ENCODE measurements around the gene FFAR3.
A peak's percentile ranks its signal among the peaks of the same experiment; 100 is the strongest.

FFAR3 gene, protein sequence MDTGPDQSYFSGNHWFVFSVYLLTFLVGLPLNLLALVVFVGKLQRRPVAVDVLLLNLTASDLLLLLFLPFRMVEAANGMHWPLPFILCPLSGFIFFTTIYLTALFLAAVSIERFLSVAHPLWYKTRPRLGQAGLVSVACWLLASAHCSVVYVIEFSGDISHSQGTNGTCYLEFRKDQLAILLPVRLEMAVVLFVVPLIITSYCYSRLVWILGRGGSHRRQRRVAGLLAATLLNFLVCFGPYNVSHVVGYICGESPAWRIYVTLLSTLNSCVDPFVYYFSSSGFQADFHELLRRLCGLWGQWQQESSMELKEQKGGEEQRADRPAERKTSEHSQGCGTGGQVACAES

DNA sequence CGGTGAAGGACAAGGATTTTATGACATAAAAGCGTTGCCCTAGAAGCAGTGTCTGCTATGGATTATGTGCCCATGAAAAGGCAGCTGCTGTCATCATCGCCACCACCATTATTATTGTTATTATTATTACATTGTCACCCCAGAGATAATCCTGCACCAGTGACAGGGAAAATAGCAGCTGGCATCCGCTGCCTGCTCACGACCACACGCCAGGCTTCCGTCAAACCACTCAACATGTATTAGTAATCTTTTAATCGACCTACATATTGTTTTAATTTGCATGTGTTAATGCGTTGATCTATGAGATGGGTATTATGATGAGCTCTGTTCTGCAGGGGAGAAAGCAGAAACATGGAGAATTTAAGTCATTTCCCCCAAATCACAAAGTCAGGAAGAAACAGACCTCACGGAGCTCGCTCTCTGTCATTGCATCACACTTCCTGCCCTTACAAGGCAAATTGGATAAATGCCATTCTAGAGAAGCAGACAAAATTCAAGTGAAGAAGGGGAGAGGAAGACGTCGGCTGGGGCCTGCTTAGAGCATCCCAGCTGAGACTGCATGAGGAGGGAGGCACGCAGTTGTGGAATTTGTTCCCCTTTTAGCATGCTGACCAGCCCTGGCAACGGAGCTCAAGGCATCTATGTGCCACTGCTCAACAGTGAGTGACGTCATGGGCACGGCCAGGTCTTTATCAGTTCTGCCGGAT is at the start of gene FFAR3:
Gene FFAR3, plus strand, starts transcription at position 594 of the 707 bp plus-strand sequence. CDS start 431 bp downstream, outside the sequence.
- DNase-seq (ENCODE audit: low read depth) = no peak

DNA sequence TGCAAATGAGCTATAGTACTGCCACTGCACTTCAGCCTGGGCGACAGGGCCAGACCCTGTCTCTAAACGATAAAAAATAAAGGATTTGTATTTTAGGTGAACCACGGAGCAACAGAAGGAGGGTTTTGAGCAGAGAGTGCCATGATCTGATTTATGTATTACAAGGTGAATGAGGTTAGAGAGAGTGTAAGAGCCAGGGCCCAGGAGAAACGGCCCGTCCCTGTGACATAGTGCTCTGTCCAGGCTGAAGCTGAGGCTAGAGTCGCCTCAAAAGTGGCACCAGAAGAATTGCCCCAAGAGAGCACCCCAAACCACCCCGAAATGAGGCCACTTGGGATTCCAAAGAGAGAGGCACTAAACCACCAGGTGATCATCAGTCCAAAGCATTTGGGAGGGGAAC is 49.4 kb upstream of the FFAR3 start:
- no peak for DNase-seq (ENCODE audit: low read depth)

DNA sequence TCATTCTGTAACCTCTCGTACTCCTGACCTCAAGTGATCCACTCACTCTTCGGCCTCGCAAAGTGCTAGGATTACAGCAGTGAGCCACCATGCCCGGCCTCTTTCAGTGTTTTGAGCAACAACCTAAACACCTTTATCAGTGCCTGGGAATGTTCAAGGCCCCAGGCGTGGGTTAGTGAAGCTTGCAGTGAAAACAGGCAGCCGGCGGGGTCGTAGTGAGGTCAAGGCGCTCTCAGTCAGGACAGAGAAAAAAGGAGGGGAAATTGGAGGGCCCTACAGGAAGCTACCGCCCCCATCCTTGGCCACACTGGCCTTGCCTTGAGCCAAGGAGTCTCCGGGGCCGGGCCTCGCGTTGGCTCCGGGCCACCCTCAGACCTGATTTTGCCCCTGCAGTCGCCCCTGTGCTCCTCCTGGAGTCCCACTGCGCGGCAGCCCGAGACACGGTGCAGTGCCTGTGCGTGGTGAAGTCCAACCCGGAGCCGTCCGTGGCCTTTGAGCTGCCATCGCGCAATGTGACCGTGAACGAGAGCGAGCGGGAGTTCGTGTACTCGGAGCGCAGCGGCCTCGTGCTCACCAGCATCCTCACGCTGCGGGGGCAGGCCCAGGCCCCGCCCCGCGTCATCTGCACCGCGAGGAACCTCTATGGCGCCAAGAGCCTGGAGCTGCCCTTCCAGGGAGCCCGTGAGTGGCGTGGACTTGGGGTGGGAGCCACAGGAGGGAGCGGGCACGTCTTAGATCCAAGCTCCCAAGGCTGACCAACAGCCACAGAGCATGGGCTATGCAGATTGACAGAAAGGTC is 48.6 kb upstream of the FFAR3 start:
- DNase-seq (ENCODE audit: low read depth) = no peak

DNA sequence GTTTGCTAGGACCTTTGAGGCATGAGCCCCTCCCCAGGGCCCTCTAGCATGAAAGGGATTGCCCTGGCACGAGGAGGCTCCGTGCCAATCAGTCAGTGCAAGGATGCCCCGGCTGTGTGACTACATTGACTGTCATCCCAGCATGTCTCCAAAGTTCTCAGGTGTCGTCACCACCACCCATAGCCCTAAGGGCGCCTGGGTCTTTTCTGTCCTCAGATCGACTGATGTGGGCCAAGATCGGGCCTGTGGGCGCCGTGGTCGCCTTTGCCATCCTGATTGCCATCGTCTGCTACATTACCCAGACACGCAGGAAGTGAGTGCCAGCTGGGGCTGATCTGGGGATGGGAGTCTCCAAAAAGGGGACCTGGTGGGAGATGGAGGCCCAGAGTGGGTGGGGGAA is 47.9 kb upstream of the FFAR3 start:
- DNase-seq (ENCODE audit: low read depth) = no peak

DNA sequence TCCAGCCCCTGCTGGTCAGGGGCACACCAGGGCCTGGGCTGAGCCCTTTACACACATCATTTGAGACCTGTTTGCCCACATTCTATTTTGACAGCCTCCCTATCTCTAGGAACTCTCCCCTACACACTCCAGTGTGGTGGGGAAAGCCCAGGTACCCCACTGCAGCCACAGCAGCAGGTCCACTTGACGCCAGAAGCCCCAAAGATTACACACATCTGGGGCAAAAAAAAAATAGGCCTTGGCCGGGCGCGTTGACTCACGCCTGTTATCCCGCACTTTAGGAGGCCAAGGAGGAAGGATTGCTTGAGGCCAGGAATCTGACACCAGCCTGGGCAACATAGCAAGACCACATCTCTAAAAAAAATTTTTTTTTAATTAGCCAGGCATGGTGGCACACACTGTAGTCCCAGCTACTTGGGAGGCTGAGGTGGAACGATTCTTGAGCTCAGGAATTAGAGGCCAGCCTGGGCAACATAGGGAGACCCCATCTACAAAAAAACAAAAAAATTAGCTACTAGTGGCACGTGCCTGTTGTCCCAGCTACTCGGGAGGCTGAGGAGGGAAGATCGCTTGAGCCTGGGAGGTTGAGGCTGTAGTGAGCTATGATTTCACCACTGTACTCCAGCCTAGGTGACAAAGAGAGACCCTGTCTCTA is 47.3 kb upstream of the FFAR3 start:
- no peak for DNase-seq (ENCODE audit: low read depth)

DNA sequence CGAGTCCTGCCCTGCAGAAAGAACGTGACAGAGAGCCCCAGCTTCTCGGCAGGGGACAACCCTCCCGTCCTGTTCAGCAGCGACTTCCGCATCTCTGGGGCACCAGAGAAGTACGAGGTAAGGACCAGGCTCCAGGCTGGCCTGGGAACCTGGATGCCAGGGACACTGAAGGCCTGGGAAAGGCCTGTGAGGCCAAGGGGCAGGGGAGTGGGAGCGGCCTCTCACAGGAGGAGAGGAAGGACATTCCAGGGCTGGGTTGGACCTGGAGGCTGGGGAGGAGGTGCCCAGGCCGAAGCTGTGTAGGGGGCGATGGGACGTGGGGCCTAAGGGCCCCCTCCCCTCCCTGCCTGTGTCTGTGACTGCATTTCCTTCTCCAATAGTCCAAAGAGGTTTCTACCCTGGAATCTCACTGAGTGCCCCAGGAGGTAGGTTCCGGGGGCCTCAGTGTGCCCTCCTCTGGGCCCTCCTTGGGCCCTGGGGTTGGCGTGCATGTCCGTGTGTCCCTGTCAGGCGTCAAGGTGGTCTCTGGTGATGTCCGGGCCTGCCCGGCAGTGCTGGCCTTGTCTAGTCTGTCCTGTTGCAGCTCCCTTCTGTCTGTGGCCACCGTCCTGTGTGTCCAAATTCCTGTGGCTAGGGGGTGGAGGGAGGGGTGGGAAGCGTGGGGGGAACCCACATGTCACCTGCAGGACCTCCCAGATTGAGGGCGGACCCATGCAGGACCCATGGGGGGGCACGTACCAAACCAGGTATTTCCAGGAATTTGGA is 46.2 kb upstream of the FFAR3 start:
- no peak for DNase-seq (ENCODE audit: low read depth)

DNA sequence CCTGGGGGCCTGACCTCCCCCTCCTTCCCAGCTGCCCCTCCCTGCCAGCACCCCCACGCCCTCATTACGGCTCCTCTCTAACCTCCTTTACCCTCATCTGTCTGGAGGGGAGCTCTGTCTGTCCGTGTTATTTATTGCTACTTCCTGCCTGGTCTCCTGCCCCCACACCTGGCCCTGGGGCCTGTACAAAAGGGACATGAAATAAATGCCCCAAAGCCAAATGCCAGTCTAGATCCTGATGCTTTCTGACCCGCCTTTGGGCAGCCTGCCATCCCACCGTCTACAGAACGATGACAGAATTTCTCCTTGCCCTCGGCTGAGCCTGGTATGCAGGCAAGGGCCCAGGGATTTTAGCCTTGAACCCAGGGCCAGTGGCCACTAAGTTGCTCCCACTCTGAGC is 44.7 kb upstream of the FFAR3 start:
- no peak for DNase-seq (ENCODE audit: low read depth)

DNA sequence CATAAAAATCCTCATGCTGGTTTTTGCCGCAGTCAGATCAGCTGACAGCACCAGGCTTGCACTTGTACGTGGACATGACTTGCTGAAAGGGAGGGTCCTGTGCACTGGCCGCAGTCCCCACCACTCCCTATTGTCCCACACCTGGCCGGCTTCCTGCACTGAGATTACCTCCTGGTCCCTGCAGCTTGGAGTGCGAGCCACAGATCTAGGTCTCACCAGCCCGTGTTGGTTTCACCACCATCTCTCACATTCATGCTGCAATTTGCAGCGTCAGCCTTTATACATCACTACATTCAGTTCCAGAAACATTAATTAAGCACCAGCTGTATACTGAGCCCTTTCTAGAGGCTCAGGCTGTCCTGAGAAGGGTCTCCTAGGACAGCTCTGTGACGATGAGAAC is 44.2 kb upstream of the FFAR3 start:
- no peak for DNase-seq (ENCODE audit: low read depth)

DNA sequence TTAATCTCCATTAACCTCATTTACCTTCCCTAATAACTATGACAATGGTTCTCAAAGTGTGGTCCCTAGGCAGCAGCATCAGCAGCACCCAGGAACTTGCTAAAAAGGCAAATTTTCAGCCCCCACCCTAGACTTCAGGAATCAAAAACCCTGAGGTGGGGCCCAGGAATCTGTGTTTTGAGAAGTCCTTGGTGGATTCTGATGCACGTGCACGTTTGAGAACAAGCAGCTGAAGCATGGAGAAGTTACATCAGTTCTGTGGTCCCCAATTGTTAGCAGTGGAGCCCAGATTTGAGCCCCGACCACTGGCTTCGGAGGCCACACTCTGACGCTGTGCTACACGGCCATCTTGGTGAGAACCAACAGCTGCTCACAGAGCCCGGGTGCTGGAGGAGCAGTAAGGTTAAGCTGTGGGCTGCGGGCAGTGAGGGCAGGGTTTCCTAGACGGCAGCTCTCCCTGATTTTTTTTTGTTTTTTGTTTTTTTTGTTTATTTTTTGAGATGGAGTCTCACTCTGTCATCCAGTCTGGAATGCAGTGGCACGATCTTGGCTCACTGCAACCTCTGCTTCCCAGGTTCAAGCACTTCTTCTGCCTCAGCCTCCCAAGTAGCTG is 43.3 kb upstream of the FFAR3 start:
- DNase-seq (ENCODE audit: low read depth) = no peak

DNA sequence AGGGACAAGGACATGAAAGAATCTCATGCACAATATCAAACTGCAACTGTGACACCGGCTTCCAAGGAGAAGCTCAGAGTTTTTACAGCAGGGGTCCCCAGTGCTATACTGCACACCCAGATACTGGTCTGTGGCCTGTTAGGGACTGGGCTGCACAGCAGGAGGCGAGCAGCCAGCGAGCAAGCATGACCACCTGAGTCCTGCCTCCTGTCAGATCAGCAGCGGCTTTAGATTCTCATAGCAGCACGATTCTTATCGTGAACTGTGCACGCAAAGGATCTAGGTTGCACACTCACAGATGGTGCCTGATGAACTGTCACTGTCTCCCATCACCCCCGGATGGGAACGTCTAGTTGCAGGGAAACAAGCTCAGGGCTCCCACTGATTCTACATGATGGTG is 42.4 kb upstream of the FFAR3 start:
- no peak for DNase-seq (ENCODE audit: low read depth)

DNA sequence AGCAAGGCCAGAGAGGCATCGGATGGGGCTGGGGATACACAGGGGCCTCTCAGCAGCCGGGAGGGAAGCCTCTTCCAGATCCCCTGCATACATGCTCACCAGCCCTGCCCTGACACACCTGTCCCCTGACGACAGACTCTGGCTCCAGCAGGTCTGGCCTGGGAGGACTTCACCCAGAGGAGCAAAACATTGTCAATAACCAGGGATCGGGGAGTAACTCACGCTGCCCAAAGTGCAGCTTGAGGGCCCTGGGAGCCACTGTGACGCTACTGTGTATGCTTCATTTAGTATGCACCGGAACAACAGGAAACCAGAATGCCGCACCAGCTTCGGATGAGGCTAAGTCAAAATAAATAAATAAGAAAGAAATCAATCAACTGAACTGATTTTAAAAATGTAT is 41.7 kb upstream of the FFAR3 start:
- no peak for DNase-seq (ENCODE audit: low read depth)

DNA sequence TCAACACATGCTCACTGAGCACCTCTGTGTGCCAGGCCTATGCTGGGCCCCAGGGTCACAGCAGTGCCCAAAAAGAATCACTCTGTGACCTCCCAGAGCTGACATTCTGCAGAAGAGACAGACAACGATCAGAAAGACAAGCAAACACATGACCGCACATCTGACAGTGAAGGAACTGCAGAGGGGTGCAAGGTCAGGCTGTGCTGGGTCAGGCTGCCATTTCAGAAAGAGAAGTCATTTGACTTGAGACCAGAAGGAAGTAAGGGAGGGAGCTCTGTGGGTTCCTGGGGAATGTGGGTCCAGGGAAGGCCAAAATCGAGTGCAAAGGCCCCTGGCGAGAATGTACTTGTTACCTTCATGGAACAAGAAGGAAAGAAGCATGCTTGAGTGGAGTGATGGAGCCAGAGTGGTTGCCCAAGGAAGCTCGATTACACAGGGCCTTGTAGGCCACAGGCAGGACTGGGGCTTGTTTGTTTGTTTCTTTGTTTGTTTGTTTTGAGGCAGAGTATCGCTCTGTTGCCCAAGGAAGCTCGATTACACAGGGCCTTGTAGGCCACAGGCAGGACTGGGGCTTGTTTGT is 40.7 kb upstream of the FFAR3 start:
- DNase-seq (ENCODE audit: low read depth) = no peak

DNA sequence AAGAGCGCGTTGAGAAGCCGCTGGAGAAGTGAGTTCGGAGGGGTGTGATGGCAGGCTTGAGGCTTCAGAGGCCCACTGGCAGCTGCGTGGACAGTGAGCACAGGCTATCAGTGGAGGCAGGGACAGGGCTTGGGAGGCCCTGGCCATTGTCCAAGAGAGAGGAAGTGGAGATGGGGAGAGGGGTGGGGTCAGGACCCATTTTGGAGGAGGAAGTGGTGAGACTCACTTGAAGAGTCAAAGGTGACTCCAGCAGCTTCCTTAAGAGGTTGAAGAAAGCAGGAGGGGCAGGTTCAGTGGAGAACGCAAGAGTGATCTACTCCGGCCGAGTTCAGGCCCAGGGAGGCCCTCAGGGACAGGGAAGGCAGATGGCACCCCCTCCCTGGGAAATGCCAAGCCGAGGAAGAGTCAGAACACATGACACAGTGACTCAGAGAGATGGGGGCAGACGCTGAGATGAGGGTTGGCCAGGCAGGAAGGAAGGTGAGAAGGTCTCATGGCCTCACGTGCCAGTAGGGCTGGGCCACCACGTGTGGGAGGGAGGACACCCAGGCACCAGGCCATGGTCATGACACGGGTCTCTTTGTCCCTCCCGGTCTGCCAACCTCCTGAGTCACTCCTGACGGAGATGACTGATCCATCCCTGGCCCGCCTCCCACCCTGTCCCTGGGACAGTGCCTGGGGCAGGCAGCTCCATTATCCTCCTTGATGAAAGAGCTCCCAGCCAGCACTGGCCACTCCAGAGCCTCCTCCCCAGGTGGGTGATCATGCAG is 39.4 kb upstream of the FFAR3 start:
- DNase-seq (ENCODE audit: low read depth) = peak; percentile 93

DNA sequence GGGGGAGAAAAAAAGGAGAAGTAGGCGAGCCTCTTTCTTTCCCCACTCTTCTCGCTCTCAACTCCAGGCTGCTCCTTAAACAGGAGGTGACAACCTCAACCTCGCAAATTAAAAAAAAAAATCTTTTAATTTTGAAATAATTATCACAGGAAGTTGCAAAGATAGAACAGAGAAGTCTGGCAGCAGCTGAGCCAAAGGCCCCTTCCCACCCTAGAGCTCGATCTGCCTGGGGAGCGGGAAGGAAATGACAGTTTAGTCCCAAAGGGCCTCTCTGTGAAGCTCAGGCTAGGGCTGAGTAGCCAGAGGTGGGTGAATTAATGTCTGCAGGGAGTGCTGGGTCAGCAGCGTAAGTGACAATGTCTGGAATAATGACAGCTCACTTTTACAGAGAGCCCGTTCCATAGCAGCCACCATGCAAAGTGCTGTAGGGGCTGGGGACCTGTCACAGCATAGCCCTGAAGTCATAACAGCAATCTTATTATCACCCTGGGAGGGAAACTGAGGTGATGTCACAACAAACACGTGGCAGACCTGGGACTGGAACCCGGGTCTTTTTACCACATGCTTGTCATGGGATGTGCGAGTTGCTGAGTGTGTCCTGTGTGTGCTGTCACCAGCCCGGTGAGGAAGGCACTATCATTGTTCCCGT is 38.1 kb upstream of the FFAR3 start:
- no peak for DNase-seq (ENCODE audit: low read depth)

DNA sequence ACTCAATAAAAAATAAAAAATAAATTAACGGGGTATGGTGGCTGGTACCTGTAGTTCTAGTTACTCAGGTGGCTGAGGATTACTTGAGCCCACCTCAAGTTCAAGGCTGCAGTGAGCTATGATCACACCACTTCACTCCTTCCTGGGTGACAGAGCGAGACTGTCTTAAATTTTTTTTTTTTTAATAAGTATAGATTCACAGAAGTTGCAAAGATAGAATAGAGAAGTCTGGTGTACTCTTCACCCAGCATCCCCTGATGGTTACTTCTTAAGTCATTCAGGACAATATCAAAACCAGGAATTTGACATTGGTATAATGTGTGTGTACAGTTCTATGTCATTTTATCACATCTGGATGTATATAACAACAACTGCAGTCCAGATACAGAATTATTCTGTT is 37.0 kb upstream of the FFAR3 start:
- no peak for DNase-seq (ENCODE audit: low read depth)

DNA sequence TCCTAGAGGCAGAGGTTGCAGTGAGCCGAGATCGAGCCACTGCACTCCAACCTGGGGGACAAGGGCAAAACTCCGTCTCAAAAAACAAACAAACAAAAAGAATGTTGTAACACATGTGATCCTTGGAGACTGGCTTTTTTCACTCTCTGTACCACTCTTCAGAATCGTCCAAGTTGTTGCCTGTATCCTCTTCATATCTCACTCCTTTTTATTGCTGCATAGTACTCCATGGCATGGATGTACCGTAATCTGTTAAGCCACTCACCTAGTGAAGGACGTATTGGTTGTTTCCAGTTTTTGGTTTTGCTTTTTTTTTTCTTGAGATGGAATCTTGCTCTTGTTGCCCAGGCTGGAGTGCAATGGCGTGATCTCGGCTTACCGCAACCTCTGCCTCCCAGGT is 36.2 kb upstream of the FFAR3 start:
- DNase-seq (ENCODE audit: low read depth) = no peak

DNA sequence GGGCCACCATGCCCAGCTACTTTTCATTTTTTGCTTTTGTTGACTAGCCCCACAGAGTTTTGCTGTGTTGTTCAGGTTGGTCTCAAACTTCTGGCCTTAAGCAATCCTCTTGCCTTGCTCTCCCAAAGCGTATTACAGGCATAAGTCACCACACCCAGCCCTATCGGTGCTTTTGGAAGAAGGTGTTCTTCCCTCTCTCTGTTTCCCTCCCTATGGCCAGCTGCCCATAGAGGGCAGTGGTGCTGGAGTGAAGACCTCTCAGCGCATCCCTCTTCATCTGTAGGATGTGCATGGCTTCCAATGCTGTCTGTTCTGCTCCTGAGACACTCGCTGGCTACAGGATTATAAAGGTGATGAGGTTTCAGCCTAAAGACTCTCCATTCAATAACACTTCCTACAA is 30.6 kb upstream of the FFAR3 start:
- DNase-seq (ENCODE audit: low read depth) = no peak

DNA sequence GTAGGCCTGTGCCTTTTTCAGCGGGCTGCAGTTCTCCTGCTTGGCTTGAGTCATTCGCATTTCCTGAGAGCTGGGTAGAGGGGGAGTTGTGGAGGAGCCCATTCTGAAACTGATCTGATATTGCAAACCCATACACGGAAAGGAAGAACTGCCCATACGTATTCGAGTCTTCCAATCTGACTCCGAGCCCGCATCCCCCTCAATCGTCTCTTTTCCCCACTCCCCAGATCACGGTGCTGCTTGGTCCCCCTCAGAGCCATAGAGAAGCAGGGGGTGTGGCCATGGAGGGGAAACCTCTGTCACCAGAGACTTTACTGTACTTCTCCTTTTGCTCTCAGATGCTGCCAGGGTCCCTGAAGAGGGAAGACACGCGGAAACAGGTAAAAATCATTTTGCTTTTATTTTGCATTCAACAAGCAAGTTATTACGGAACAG is 29.4 kb upstream of the FFAR3 start, which contains the start of gene CD22:
Gene CD22, plus strand, starts transcription at position 337 of the 435 bp plus-strand sequence. CDS start 2,854 bp downstream, outside the sequence.
- DNase-seq (ENCODE audit: low read depth) = no peak

DNA sequence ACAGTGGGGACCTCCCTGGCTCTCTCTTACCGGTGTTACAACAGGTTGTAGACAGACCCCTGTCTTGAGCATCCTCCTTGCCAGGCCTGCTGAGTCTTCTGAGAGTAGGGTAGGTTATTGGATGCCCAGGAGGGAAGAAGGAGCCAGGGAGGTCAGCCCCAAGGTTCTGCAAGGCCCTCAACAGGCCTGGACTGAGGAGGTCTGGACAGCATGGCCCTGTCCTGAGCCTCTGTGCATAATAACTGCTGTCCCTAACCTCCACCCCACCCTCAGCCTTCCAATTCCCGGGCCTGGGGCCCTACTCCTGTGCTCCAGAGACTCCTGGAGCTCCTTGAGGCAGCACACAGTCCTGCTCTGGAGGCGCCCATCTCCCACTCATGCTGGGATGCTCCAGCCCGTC is 28.9 kb upstream of the FFAR3 start:
- DNase-seq (ENCODE audit: low read depth) = no peak
